ENCODE measurements around the gene RASA4B.
"Not testable (repeated sequence)": the region's sequence is repeated elsewhere in the genome, so short reads cannot be mapped to it uniquely, and the experiment has no call there.

RASA4B gene

DNA sequence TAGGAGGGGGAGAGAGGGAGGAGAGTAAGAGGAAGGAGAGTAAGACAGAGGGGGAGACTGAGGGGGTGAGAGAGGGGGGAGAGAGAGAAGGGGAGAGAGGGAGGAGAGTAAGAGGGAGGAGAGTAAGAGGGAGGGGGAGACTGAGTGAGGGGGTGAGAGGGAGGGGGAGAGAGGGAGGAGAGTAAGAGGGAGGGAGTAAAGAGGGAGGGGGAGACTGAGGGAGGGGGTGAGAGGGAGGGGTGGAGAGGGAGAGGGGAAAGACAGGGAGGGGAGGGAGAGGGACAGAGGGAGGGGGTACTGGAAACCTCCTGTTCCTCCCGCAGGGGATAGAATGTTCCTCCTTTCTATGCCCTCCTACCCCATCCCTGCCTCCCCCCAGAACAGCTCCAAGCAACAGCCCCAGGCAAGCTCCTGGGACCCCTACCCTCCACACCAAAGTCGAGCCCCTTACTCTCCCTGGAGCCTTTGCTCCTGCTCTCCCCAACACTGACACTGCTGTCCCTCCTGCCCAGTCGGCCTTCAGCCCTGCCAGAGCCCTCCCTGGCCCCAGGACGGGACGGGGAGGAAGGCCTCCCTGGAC lies 4.8 kb downstream of the RASA4B start:
- DNase-seq (ENCODE audit: insufficient read length, low spot score); FAIRE-seq: not testable (repeated sequence)

DNA sequence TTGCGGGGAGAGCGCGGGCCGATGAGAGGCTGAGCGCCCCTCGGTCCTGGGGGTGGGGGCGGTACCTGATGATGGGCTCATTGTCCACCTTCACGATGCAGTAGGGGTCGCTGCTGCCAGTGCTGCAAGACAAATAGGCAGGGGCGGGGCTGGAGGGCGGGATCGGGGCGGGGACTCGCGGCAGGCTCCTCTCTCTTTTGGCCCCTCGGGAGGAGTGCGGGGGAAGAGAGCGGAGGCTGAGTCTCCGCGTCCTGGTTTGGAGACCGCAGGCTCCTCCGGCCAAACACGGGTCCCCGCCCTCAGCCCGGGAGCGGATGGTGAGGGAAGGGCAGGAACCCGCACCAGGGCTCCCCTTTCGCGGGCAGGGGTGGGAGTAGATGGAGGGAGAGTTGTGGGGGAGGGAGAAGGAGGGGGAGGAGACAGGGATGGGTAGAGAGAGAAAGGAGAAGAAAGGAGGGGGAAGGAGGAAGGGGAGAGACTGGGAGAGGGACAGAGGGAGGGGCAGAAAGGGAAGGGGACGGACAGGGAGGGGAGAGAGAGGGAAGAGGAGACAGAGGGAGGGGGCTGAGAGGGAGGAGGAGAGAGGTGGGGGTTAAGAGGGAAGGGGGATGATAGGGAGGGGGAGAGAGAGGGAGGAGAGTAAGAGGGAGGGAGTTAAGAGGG lies 5.6 kb downstream of the RASA4B start:
- not testable (repeated sequence) for FAIRE-seq; DNase-seq (ENCODE audit: insufficient read length, low spot score)

DNA sequence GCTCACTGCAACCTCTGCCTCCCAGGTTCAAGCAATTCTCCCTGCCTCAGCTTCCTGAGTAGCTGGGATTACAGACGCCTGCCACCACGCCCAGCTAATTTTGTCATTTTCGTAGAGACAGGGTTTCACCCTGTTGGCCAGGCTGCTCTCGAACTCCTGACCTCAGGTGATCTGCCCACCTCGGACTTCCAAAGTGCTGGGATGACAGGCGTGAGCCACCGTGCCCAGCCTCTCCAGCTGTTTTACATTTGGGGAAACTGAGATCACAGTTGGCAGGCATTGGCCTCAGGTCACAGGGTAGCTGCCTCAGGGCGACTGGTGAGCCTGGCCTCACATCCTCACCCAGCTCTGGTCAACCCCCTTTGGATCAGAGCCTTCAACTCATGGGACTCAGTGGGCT lies 7.0 kb downstream of the RASA4B start:
- DNase-seq (ENCODE audit: insufficient read length, low spot score); FAIRE-seq: not testable (repeated sequence)

DNA sequence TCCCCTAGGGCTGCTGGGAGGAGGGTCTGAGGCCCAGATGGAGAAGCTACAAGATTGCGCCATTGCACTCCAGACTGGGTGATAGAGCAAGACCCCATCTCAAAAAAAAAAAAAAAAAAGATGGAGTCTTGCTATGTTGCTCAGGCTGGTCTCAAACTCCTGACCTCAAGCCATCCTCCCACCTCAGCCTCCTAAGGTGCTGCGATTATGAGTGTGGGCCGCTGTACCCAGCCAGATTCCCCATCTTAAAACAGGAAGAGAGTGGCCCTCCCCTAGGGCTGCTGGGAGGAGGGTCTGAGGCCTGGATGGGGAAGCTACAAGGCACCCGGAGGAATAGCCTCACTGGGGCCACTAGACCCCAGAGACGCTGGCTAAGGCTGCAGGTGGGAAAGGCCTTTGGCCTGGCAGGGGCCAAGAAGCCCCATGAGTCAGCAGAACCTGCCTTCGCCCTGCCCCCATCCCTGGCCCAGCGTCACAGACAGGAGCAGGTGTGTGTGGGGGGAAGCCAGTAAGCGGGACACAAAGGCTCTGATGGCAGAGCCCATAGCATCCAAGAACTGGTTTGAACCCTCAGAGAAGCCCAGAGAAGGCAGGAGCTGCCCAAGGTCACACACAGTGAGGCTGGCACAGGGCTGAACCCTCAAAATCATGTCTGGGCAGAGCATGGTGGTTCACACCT lies 10.0 kb downstream of the RASA4B start:
- FAIRE-seq; DNase-seq (ENCODE audit: insufficient read length, low spot score): not testable (repeated sequence)

DNA sequence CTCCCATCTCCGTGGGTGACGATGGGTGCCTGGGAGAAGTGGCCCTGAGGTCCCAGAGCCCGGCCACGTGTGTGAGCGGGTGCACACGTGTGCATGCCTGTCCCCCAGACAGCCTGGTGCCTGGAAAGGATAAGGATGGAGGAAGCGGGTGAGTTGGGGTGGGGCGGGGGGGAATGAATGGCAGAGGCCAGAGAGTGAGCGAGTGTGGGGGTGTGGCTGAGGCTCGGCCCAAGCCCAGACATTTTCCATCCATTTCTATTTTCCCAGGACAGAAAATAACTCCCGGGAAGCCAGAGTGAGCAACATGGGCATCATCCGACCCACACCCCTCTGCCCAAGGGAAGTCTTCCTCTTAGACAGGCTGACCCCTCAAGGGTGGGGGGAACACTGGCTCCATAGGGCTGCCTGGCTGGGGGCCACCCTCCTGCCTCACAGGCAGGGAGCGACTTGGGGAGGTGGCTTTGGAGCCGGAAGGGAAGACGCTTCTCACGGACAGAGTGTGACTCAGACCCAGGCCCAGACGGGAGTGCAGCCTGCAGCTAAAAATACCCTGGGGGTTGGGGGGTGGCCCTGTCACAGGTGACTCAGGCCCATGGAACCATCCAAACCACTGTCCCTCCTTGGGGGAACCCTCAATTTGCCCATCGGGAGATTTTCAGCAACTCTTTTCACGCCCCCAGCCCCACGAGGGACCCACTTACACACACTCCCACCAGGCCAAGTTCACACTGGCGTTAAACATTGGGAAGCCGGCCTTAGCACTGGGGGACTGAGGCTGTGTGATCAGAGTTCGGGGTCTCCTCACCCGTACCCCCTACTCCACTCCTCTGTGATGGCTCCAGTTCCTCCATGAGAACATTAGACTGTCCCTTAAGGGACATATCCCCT lies 12.0 kb downstream of the RASA4B start:
- not testable (repeated sequence) for DNase-seq (ENCODE audit: insufficient read length, low spot score); FAIRE-seq

DNA sequence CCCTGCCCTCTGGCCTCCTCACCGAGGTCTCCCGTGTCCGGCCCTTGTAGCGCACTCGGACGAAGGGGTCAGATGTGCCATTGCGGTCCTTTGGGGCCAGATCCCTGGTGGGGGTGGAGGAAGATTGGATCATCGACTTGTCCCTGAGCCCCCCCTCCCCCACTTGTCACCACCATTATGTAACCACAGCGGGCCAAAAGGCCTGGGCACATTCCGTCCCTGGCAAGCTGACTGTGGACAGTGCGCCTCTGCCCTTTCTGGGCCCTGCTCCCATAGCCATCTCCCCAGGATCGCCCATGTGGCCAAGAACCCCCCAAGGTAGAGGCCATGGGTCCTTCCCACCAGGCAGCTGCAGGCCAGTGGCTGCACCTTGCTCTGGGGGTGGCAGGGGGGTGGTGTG lies 14.4 kb downstream of the RASA4B start:
- DNase-seq (ENCODE audit: insufficient read length, low spot score); FAIRE-seq: not testable (repeated sequence)

DNA sequence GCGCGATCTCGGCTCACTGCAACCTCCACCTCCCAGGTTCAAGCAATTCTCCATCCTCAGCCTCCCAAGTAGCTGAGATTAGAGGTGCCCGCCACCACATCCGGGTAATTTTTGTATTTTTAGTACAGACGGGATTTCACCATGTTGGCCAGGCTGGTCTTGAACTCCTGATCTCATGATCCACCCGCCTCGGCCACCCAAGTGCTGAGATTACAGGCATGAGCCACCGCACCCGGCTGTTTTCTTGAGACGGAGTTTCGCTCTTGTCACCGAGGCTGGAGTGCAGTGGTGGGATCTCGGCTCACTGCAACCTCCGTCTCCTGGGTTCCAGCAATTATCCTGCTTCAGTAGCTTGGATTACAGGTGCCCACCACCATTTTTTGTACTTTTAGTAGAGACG lies 19.3 kb downstream of the RASA4B start:
- not testable (repeated sequence) for DNase-seq (ENCODE audit: insufficient read length, low spot score); FAIRE-seq

DNA sequence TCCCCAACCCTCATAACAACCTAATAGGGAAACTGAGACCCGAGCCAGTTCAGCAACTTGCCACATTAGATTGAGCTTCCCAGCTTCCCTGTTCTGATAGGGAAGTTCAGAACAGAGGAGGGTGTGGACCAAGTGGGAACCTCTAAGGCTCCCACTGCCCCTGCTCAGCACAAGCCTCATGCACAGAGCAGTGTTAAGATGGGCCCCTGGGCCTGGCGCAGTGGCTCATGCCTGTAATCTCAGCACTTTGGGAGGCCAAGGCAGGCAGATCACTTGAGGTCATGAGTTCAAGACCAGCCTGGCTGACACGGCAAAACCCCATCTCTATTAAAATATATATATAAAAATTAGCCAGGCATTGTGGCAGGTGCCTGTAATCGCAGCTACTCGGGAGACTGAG lies 20.3 kb downstream of the RASA4B start:
- DNase-seq (ENCODE audit: insufficient read length, low spot score); FAIRE-seq: not testable (repeated sequence)

DNA sequence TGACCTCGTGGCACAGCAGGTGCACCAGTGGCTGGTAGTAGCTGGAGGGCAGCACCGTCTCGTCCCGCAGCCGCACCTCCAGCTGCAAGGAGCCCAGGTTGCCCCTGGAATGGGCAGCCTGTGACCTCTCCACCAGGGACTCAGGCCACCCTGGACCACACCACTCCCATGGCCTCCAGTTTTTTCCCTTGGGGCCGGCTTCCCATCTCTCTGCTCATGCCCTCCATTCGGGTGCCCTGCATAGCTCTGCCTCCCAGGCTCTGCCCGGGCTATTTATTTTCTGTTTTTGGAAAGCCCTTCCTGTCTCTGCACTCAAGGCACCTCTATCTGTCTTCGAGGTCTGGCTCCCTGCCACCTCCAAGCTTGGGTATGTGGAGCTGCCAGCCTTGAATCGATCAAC lies 20.7 kb downstream of the RASA4B start:
- not testable (repeated sequence) for DNase-seq (ENCODE audit: insufficient read length, low spot score); FAIRE-seq

DNA sequence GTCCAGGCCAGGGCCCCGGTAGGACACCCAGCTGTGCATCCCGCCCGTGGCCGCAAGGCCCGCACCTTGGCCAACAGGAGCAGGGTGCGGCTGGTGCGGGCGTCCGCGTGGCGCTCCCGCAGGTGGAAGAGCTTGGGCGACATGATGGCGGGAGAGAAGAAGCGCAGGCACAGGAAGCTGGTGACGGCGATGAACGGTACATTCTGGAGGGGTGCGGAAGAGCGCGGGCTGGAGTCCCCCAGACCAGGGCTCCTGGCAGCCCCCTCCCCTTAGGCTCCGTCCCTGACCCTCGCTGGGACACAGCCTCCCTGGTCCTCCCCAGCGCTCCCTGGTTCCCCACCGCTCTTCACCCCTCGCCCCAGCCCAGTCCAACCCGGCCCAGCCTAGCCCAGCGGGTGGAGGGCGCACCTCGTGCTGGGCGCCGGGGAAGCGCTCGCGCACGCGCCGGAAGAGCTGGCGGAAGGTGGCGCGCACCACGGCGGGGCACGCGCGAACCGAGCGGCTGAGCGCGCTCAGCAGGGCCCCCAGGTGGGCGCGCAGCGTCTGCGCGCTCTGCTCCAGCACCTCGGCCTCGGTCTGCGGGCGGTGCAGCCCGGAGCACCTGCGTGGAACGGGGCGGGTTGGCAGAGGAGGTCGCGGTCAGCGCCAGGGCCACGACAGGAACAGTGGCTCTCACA lies 23.0 kb downstream of the RASA4B start:
- DNase-seq (ENCODE audit: insufficient read length, low spot score); FAIRE-seq: not testable (repeated sequence)

DNA sequence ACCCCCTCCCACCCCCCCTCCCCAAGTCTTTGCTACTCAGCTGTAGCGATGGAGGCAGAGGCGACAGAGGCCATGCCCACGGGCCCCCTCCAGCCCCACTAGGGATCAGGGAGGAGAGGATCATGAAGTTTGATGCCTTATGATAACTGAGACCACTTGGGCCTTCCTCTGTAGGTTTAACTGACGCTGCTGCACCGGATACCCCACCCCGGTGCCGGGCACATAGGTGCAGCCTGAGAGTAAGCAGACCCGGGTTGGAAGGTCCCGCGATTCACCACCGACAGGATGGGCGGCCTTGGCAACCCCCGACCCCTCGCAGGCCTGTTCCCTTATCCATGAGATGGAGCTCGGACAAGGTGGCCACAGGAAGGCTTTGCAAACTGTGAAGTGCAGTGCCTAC lies 23.6 kb downstream of the RASA4B start:
- not testable (repeated sequence) for DNase-seq (ENCODE audit: insufficient read length, low spot score); FAIRE-seq

DNA sequence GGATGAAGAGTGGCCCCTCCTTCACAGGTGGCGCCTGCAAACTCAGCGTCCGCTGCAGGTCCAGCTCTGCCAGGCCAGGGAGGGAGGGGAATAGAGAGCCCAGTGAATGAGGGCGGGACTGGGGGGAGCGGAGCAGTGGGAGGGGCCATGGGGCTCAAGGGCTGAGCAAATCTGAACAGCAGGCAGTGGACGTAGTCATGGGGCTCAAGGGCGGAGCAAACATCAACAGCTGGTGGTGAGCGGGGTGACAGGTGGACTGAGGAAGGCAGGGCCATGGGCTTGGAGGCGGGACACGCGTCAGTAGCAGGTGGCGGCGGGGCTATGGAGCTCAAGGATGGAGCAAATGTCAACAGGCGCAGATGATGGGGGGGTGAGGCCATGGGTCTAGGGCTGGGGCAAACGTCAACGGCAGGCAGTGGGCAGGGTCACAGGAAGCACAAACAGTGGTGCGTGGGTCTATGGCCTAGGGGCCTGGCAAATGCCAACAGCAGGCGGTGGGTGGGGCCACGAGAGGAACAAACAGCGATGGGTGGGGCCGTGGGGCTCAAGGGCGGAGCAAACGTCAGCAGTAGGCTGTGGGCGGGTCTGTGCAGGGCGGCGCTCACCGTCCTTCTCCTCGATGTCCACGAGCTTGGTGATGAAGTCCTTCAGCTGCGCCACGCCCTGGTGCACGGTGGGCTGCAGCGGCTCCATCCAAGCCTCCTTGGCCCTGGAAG lies 24.2 kb downstream of the RASA4B start:
- not testable (repeated sequence) for FAIRE-seq; DNase-seq (ENCODE audit: insufficient read length, low spot score)

DNA sequence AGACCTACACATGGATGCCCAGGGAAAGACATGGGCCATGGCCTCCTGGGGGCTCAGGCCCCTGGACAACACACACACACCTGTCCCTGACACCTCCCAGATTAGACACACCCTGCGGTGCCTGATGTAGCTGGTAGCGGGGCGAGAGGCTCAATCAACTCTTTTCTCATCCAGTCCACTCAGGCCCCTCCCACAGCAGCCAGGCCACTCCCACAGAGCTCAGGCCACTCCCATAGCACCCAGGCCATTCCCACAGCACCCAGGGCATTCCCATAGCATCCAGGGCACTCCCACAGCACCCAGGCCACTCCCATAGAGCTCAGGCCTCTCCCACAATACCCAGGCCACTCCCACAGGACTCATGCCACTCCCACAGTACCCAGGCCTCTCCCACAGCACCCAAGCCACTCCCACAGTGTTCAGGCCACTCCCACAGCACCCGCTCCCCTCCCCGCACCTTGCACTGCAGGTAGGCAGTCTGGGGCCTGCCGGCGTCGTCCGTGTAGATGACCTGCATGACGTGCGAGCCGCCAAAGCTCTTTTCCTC lies 27.0 kb downstream of the RASA4B start:
- FAIRE-seq; DNase-seq (ENCODE audit: insufficient read length, low spot score): not testable (repeated sequence)

DNA sequence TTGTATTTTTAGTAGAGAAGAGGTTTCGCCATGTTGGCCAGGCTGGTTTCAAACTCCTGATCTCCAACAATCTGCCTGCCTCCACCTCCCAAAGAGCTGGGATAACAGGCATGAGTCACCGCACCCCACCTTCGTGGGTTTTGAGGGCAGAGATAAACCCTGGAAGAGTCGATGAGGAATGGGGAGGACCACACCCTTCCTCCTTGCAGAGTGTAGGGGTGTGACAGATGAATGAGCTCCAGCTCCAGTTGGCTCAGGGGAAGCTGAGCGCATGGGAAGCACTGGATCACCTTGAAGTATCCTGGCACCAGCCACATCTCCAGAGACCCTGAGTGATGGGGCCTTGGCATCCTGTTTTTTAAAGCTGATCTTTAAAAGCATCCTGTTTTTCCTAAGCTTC lies 33.3 kb downstream of the RASA4B start:
- not testable (repeated sequence) for FAIRE-seq

DNA sequence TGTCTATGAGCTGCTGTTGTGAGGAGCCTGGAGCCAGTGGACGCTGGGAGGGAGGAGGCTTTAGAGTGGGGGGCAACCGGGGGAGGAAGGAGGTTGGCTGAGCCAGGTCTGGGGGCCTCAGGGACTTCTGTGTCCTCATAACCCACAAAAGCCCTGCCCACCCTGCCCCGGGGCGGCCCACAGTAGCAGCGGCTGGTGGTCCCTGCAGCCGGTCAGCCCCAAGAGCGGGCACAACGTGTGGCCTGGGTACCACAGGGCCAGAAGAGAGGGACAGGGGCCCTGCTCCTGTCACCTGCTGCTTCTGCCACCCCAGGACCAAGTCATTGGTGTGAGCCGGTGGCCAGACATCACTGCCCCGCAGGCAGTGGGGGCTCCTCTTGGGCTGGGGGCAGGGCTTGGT lies 35.6 kb downstream of the RASA4B start:
- not testable (repeated sequence) for FAIRE-seq; DNase-seq (ENCODE audit: insufficient read length, low spot score)

More for the DNA sequence above, 33.3 kb downstream of the RASA4B start:
- not testable (repeated sequence) for DNase-seq (ENCODE audit: insufficient read length, low spot score)

All from D721Med (cell line).